Measurements from ENCODE around the gene TPRA1. TPM values are rescaled to one million over a fixed set of nuclear protein-coding genes. Genes with fewer than 3 reads are reported as not detected.

TPRA1 gene
- polyA plus RNA-seq, 1 experiment = 20.6 TPM

DNA sequence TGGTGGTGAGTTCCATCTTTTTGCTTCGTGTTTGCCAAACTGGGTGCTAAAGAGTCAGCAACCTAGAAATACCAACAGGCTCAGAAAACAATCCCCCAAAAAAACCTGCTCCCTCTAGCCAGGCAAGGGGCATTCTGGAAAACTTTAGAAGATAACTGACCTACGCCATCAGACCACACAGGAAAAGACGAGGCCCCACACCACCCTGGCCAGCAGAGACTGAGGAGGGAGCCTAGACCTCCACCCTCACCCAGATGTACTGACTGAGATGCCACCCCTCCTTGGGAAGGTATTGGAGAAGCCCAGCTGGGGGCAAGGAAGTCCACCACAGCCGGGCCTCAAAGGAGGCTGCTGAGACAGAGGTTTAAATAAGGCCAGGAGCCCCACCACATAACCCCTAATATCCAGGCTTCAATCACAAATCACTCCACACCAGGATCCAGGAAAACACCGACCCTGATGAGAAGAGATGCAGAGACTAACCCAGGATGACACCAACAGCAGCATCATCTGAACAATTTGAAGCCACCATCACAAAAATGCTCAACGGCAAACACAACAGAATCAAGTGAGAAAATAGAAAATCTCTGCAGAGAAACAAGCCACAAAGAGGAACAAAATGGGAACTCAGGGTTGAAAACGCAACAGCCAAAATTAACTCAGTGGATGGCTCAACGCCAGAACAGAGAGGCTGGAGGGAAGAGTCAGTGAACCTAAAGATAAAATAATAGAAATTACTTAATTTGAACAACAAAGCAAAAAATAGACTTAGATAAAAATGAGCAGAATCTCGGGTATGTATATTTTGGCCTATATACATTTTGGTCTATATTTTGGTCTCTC, 61.0 kb downstream of the TPRA1 start:
- ChIA-PET POLR2A (no interaction called here), CTCF (no interaction called here)
- Histone ChIP-seq H3K9me3 (ENCODE audit: control insufficient read depth, insufficient read depth, low read length) (no peaks in the 10 kb centered on the region), H3K27ac (ENCODE audit: low read depth, low read length) (no peak overlapping the region), H3K4me3 (ENCODE audit: low read depth, low read length) (no peak overlapping the region), H3K27me3 (ENCODE audit: control insufficient read depth, insufficient read depth, low read length) (peaks cover 12% of the 10 kb centered on the region)
- DNase-seq (ENCODE audit: low read depth, low spot score) = no peak
- TF ChIP-seq, protein P1, sequence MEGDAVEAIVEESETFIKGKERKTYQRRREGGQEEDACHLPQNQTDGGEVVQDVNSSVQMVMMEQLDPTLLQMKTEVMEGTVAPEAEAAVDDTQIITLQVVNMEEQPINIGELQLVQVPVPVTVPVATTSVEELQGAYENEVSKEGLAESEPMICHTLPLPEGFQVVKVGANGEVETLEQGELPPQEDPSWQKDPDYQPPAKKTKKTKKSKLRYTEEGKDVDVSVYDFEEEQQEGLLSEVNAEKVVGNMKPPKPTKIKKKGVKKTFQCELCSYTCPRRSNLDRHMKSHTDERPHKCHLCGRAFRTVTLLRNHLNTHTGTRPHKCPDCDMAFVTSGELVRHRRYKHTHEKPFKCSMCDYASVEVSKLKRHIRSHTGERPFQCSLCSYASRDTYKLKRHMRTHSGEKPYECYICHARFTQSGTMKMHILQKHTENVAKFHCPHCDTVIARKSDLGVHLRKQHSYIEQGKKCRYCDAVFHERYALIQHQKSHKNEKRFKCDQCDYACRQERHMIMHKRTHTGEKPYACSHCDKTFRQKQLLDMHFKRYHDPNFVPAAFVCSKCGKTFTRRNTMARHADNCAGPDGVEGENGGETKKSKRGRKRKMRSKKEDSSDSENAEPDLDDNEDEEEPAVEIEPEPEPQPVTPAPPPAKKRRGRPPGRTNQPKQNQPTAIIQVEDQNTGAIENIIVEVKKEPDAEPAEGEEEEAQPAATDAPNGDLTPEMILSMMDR (IDR thresholded peaks at IDR 0.05; ENCODE audit: low read depth, low read length) = no peak

DNA sequence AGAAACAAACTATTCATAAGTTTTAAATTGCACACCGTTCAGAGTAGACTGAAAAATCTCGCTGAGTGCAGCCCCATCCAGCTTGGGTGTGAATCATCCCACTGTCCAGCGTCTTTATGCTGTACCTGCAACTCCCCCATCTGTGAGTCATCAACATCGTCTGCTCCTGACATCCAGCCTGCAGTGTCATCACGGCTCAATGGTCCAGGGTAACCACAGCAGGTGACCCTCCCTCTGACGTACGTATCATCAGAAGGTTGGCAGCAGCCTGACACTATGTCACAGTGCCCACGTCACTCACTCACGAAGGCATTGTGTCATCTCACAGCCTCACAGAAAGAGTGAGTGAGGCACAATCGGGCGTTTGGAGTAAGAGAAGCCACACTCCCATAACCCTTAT, 65.2 kb downstream of the TPRA1 start:
- DNase-seq (ENCODE audit: low read depth, low spot score) = no peak
- H3K27ac ChIP-seq (ENCODE audit: low read depth, low read length) = no peak overlapping the region
- ChIA-PET POLR2A (no interaction called here), CTCF (no interaction called here)
- no peaks in the 10 kb centered on the region for H3K9me3 ChIP-seq (ENCODE audit: control insufficient read depth, insufficient read depth, low read length)
- H3K4me3 ChIP-seq (ENCODE audit: low read depth, low read length) = no peak overlapping the region
- TF ChIP-seq, protein P1 (IDR thresholded peaks at IDR 0.05; ENCODE audit: low read depth, low read length) = no peak
- peaks cover 17% of the 10 kb centered on the region for H3K27me3 ChIP-seq (ENCODE audit: control insufficient read depth, insufficient read depth, low read length)

DNA sequence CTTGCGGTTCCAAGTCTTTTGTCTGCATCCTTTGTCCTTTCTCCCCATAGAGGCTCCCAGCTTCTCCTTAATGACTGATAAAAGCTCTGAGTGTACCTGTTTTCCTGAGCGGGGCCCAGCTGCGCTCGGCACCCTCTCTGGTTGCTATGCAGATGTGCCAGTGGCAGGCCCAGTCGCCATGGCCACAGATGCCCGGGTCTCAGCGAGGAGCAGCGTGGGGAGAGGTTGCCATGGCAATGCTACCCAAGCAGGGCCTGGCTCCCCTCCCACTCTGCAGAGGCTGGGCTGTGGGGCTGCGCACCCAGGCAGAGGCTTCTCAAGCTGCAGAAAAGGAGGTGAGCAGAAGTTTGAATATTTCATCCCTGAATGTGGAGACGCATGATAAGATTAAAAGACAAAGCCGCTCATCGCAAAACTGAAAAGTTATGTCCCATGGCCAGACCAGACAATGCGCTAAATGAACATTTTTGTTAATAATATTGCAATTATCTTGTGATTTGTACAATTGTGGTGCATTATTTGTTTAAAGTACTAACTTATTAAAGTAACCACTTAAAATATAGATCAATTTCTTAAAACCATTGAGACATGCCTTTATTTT, 66.1 kb downstream of the TPRA1 start:
- Histone ChIP-seq H3K27ac (ENCODE audit: low read depth, low read length) (no peak overlapping the region), H3K9me3 (ENCODE audit: control insufficient read depth, insufficient read depth, low read length) (no peaks in the 10 kb centered on the region), H3K27me3 (ENCODE audit: control insufficient read depth, insufficient read depth, low read length) (peaks cover 18% of the 10 kb centered on the region), H3K4me3 (ENCODE audit: low read depth, low read length) (no peak overlapping the region)
- DNase-seq (ENCODE audit: low read depth, low spot score) = no peak
- POLR2A ChIA-PET = no interaction called here
- TF ChIP-seq, protein P1 (IDR thresholded peaks at IDR 0.05; ENCODE audit: low read depth, low read length) = no peak
- CTCF ChIA-PET = no interaction called here

Small RNAs within 50 kb of the gene (small RNA-seq; reads per million reads assigned to genes)
- gene AC084035.1 (ENCODE audit: insufficient read length, low read depth) (not detected), gene MIR6825 (ENCODE audit: insufficient read length, low read depth) (not detected), gene MIR7976 (ENCODE audit: insufficient read length, low read depth) (1.1 reads per million)

Other genes starting within 250 kb of the TPRA1 start
- 12.2 and 12.5 TPM in 2 replicates for gene MCM2, start 7.7 kb upstream of the TPRA1 start, polyA plus RNA-seq (2011; rRNA removed)
- 1.5 and 1.9 TPM in 2 replicates for gene PODXL2, start 38.5 kb upstream of the TPRA1 start, polyA plus RNA-seq (2011; rRNA removed)
- gene ABTB1, start 82.2 kb upstream of the TPRA1 start, polyA plus RNA-seq (2011; rRNA removed) = 15.5 and 19.5 TPM in 2 replicates
- 49.1 and 51.5 TPM in 2 replicates for gene MGLL, start 231.8 kb upstream of the TPRA1 start, polyA plus RNA-seq (2011; rRNA removed)